SK-N-SH (cell line): ENCODE data around the gene FAIM2.

Experiments used
- CTCF ChIP-seq: fragments of 200-600 bp; sonication (generic); IDR thresholded peaks from 2 replicates; pipeline ENCODE4 v1.6.1; 2017; ENCODE audit warnings: antibody characterized with exemption, mild to moderate bottlenecking, moderate library complexity
- FOXJ3 ChIP-seq: sonication (generic); formaldehyde crosslinking; IDR thresholded peaks from 2 replicates; pipeline ENCODE4 v1.5.1; 2020; ENCODE audit warnings: mild to moderate bottlenecking, missing genetic modification reagents
- MEF2A ChIP-seq: IDR thresholded peaks from 2 replicates; pipeline ENCODE4 v1.4.0; 2012; ENCODE audit warnings: low read depth, borderline replicate concordance
- MXI1 ChIP-seq: IDR thresholded peaks from 2 replicates; pipeline ENCODE4 v1.6.1; 2012; ENCODE audit warnings: mild to moderate bottlenecking, low read depth, low read length, improper control_type of control experiment
- RAD21 ChIP-seq: IDR thresholded peaks from 2 replicates; pipeline ENCODE4 v1.6.1; 2012; ENCODE audit warnings: mild to moderate bottlenecking, low read length
- REST ChIP-seq: IDR thresholded peaks from 2 replicates; pipeline ENCODE4 v1.6.1; 2012; ENCODE audit warnings: mild to moderate bottlenecking, low read depth, low read length, moderate library complexity
- RFX5 ChIP-seq: IDR thresholded peaks from 2 replicates; pipeline ENCODE4 v1.6.1; 2012; ENCODE audit warnings: mild to moderate bottlenecking, improper control_type of control experiment, low read length
- SIN3A ChIP-seq: IDR thresholded peaks from 2 replicates; pipeline ENCODE4 v1.6.1; 2012; ENCODE audit warnings: low read depth, mild to moderate bottlenecking, low read length, moderate library complexity, borderline replicate concordance
- SMC3 ChIP-seq: IDR thresholded peaks from 2 replicates; pipeline ENCODE4 v1.6.1; 2012; ENCODE audit warnings: low read depth, low read length, improper control_type of control experiment
- YY1 ChIP-seq: IDR thresholded peaks from 2 replicates; pipeline ENCODE4 v1.4.0; 2012; ENCODE audit warnings: low read depth, mild to moderate bottlenecking
- TF ChIP-seq, protein P1 (sequence below): fragments of 150-350 bp; IDR thresholded peaks from 2 replicates; pipeline ENCODE4 v1.6.1; 2017; ENCODE audit warnings: antibody characterized with exemption, low read length, low read depth, borderline replicate concordance
- TF ChIP-seq, protein P2 (sequence below): IDR thresholded peaks from 2 replicates; pipeline ENCODE4 v1.4.0; 2012; ENCODE audit warnings: low read depth
- TF ChIP-seq, protein P3 (sequence below): IDR thresholded peaks from 2 replicates; pipeline ENCODE4 v1.4.0; 2012; ENCODE audit warnings: low read depth, borderline replicate concordance

GRCh38 chr12:49902399-49903350 lies 1.0 kb downstream of the FAIM2 start:
- no peak for TF ChIP-seq MEF2A
- no peak for TF ChIP-seq RAD21
- TF ChIP-seq MXI1, result no peak
- TF ChIP-seq REST, result no peak
- TF ChIP-seq, protein P1, sequence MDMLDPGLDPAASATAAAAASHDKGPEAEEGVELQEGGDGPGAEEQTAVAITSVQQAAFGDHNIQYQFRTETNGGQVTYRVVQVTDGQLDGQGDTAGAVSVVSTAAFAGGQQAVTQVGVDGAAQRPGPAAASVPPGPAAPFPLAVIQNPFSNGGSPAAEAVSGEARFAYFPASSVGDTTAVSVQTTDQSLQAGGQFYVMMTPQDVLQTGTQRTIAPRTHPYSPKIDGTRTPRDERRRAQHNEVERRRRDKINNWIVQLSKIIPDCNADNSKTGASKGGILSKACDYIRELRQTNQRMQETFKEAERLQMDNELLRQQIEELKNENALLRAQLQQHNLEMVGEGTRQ, result no peak
- TF ChIP-seq YY1, result no peak
- TF ChIP-seq CTCF, result no peak
- no peak for TF ChIP-seq FOXJ3 (CRISPR knock-in tag)
- TF ChIP-seq, protein P2, sequence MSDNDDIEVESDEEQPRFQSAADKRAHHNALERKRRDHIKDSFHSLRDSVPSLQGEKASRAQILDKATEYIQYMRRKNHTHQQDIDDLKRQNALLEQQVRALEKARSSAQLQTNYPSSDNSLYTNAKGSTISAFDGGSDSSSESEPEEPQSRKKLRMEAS, result no peak
- TF ChIP-seq, protein P3, sequence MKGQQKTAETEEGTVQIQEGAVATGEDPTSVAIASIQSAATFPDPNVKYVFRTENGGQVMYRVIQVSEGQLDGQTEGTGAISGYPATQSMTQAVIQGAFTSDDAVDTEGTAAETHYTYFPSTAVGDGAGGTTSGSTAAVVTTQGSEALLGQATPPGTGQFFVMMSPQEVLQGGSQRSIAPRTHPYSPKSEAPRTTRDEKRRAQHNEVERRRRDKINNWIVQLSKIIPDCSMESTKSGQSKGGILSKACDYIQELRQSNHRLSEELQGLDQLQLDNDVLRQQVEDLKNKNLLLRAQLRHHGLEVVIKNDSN, result no peak
- no peak for TF ChIP-seq SIN3A
- no peak for TF ChIP-seq RFX5
- no peak for TF ChIP-seq SMC3
